Measurements from ENCODE around the gene DUOXA1.

DNA sequence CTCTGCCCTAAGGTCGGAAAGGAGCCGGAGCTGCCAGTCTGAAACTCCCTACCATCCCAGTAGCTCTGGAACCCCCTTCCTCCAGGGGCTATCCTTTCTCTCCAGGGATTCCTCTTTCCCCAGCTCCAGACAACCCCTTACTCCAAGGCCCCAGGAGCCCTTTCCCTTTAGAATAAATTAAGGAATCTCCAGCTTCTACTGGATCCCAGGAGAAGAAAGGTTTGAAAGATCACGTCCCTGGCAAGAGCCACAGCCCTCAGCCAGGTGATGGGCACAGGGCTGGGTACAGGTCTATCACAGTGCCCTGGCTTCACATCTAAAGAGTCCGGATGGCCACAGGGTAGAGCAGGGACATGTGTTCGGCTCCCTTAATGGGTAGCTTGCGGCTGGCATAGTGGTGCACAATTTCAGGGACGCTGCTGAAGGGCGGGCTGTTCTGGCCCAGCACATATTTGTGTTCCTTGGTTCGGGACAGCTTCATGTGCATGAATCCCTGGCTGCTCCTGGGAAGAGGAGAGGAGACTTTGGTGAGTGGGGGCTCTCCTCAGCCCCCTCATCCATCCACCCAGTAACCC lies 38.0 kb upstream of the DUOXA1 start:
- TF ChIP-seq, protein P1, sequence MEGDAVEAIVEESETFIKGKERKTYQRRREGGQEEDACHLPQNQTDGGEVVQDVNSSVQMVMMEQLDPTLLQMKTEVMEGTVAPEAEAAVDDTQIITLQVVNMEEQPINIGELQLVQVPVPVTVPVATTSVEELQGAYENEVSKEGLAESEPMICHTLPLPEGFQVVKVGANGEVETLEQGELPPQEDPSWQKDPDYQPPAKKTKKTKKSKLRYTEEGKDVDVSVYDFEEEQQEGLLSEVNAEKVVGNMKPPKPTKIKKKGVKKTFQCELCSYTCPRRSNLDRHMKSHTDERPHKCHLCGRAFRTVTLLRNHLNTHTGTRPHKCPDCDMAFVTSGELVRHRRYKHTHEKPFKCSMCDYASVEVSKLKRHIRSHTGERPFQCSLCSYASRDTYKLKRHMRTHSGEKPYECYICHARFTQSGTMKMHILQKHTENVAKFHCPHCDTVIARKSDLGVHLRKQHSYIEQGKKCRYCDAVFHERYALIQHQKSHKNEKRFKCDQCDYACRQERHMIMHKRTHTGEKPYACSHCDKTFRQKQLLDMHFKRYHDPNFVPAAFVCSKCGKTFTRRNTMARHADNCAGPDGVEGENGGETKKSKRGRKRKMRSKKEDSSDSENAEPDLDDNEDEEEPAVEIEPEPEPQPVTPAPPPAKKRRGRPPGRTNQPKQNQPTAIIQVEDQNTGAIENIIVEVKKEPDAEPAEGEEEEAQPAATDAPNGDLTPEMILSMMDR (IDR thresholded peaks at IDR 0.05; ENCODE audit: low read depth, low read length) = no peak
- no peak for TF ChIP-seq POLR2A (IDR thresholded peaks at IDR 0.05; ENCODE audit: extremely low read depth, insufficient read length)

Data from NB4 (cell line).